Mucosa of gallbladder (tissue), 1 donor: ENCODE measurements around the gene TMPRSS9. TPM values are rescaled to one million over a fixed set of nuclear protein-coding genes. Genes with fewer than 3 reads are reported as not detected.
A peak's percentile ranks its signal among the peaks of the same experiment; 100 is the strongest.

Experiments
- DNase-seq: peaks from one replicate; pipeline ENCODE4 v3.0.0-alpha.2; 2020; ENCODE audit warnings: low spot score
- total RNA-seq: library from RNA; stranded (reverse); gene quantifications from one replicate; pipeline ENCODE4 v1.2.1, GENCODE V29; 2021
- donor health status: DM: no; HTN: no; CAD: no.

The TMPRSS9 gene
- total RNA-seq, 1 donor from 2014 or later = not detected

- no peak for DNase-seq
Observed at GRCh38 chr19:2361246-2362045, 1.4 kb downstream of the TMPRSS9 start.

GRCh38 chr19:2362046-2362969 is 2.2 kb downstream of the TMPRSS9 start:
- DNase-seq = no peak

GRCh38 chr19:2362970-2363300 is 2.9 kb downstream of the TMPRSS9 start:
- no peak for DNase-seq

GRCh38 chr19:2363419-2363818 is 3.4 kb downstream of the TMPRSS9 start:
- DNase-seq = no peak

GRCh38 chr19:2365201-2365970 is 5.3 kb downstream of the TMPRSS9 start:
- no peak for DNase-seq

- DNase-seq = no peak
Observed at GRCh38 chr19:2371656-2372055, 11.6 kb downstream of the TMPRSS9 start.

GRCh38 chr19:2372076-2372612 is 12.1 kb downstream of the TMPRSS9 start:
- no peak for DNase-seq

- no peak for DNase-seq
Observed at GRCh38 chr19:2374808-2375207, 14.7 kb downstream of the TMPRSS9 start.

GRCh38 chr19:2375353-2376121 is 15.5 kb downstream of the TMPRSS9 start:
- DNase-seq = no peak

- DNase-seq = no peak
Observed at GRCh38 chr19:2376784-2377519, 16.9 kb downstream of the TMPRSS9 start.

- no peak for DNase-seq
Observed at GRCh38 chr19:2380567-2380966, 20.5 kb downstream of the TMPRSS9 start.

- DNase-seq = no peak
Observed at GRCh38 chr19:2381148-2381820, 21.2 kb downstream of the TMPRSS9 start.

GRCh38 chr19:2382530-2383222 is 22.6 kb downstream of the TMPRSS9 start:
- no peak for DNase-seq

- no peak for DNase-seq
Observed at GRCh38 chr19:2385053-2385721, 25.1 kb downstream of the TMPRSS9 start.

GRCh38 chr19:2387367-2388288 is 27.6 kb downstream of the TMPRSS9 start:
- DNase-seq = no peak

GRCh38 chr19:2389594-2389993 is 29.5 kb downstream of the TMPRSS9 start:
- no peak for DNase-seq

GRCh38 chr19:2391118-2391725 is 31.2 kb downstream of the TMPRSS9 start:
- peak; percentile 37 for DNase-seq
